Activated CD4-positive, alpha-beta T cell treated with anti-CD3 and anti-CD28 coated beads for 36 hours (primary cell): ENCODE measurements around the gene ZNF367. TPM values are rescaled to one million over a fixed set of nuclear protein-coding genes. Genes with fewer than 3 reads are reported as not detected.
A peak's percentile ranks its signal among the peaks of the same experiment; 100 is the strongest.

Experiments used
- ATAC-seq: fragments of 200-7000 bp; cut with Tn5 transposase; one replicate; pipeline ENCODE4 v1.10.0; 2021; ENCODE audit warnings: mild to moderate bottlenecking, moderate library complexity
- CTCF ChIA-PET: fragments of 350-600 bp; sonication (Branson Sonifier 250); formaldehyde crosslinking; loops from one replicate; lab custom pipeline; 2021; ENCODE audit warnings: antibody characterized with exemption; lab: Charles Lee
- POLR2A ChIA-PET: fragments of 350-600 bp; sonication (Branson Sonifier 250); formaldehyde crosslinking; loops from one replicate; lab custom pipeline; 2021; ENCODE audit warnings: antibody characterized with exemption, inconsistent platforms; lab: Charles Lee
- DNase-seq: peaks from one replicate; pipeline ENCODE4 v3.0.0-alpha.2; 2020
- H3K27ac Mint-ChIP-seq: one replicate; pipeline ENCODE4 v1.8.0; 2021; ENCODE audit warnings: mixed read lengths
- H3K27me3 Mint-ChIP-seq: one replicate; pipeline ENCODE4 v1.8.0; 2021; ENCODE audit warnings: mixed read lengths
- H3K36me3 Mint-ChIP-seq: one replicate; pipeline ENCODE4 v1.8.0; 2021; ENCODE audit warnings: low read depth, mixed read lengths
- H3K4me1 Mint-ChIP-seq: one replicate; pipeline ENCODE4 v1.8.0; 2021; ENCODE audit warnings: mixed read lengths
- H3K4me3 Mint-ChIP-seq: one replicate; pipeline ENCODE4 v1.8.0; 2021; ENCODE audit warnings: mild to moderate bottlenecking, moderate library complexity, mixed read lengths
- H3K9me3 Mint-ChIP-seq: one replicate; pipeline ENCODE4 v1.8.0; 2021; ENCODE audit warnings: low read depth, mixed read lengths
- intact Hi-C, 2 experiments: fragments of 100-400 bp; cut with DNase I in 1 of 2; cut with micrococcal nuclease in 1 of 2; formaldehyde crosslinking; loops; one replicate each; pipeline versions ENCODE4 v1.14.2 to v1.15.1; 2022 to 2024; cut with DNase I, micrococcal nuclease
- total RNA-seq, 2 experiments: library from RNA; stranded (reverse); gene quantifications; one replicate each; pipeline ENCODE4 v1.2.3, GENCODE V29; 2021

ZNF367 gene
- total RNA-seq, 2 experiments from 2014 or later: 22.0 to 24.2 TPM

GRCh38 chr9:96418920-96419690 lies 935 bp upstream of the ZNF367 start:
- H3K4me3 Mint-ChIP-seq: peak overlapping the region; percentile 93
- POLR2A ChIA-PET: interaction anchor here (0.6 to 0.8 kb wide), 3 partner anchors 11 to 200 kb away, joined by 3 to 5 read pairs (median 3); partner anchors contain the start of gene HABP4
- intact Hi-C loops: loop anchor here (1.0 to 10.0 kb wide), 15 partner anchors 31 to 1566 kb away; partner anchors contain the start of genes HABP4 (in 2 of the 2), PRXL2C (in 2 of the 2), ERCC6L2 (in 1 of the 2) and NCBP1 (in 1 of the 2)

GRCh38 chr9:96417661-96418082 lies 498 bp downstream of the ZNF367 start:
- no peaks in the 10 kb centered on the region for H3K27me3 Mint-ChIP-seq
- no peaks in the 10 kb centered on the region for H3K9me3 Mint-ChIP-seq
- H3K4me3 Mint-ChIP-seq: peak overlapping the region; percentile 93
- peaks cover 44% of the 10 kb centered on the region for H3K4me1 Mint-ChIP-seq
- ATAC-seq: no peak
- DNase-seq: no peak
- peaks cover 10% of the 10 kb centered on the region for H3K36me3 Mint-ChIP-seq
- intact Hi-C loops: loop anchor here (1.0 to 10.0 kb wide), 17 partner anchors 33 to 1691 kb away; partner anchors contain the start of genes PRXL2C (in 2 of the 2), AOPEP (in 1 of the 2), ERCC6L2 (in 1 of the 2) and FANCC (in 1 of the 2)
- CTCF ChIA-PET: no interaction called here
- H3K27ac Mint-ChIP-seq: peak overlapping the region; percentile 90
- POLR2A ChIA-PET: no interaction called here

More at GRCh38 chr9:96418920-96419690, 935 bp upstream of the ZNF367 start:
- H3K27me3 Mint-ChIP-seq: no peaks in the 10 kb centered on the region
- H3K4me1 Mint-ChIP-seq: peaks cover 30% of the 10 kb centered on the region
- peaks cover 10% of the 10 kb centered on the region for H3K36me3 Mint-ChIP-seq
- CTCF ChIA-PET: interaction anchor here (0.7 kb wide), 1 partner anchor 247 kb away, joined by 4 read pairs; no protein-coding TSS in a partner anchor
- DNase-seq: peak; percentile 77
- peak; percentile 19 for ATAC-seq
- H3K27ac Mint-ChIP-seq: peak overlapping the region; percentile 89
- H3K9me3 Mint-ChIP-seq: no peaks in the 10 kb centered on the region

- peak; percentile 4 for ATAC-seq
- Mint-ChIP-seq H3K27ac (peak overlapping the region; percentile 69), H3K4me1 (peaks cover 48% of the 10 kb centered on the region), H3K27me3 (no peaks in the 10 kb centered on the region), H3K9me3 (no peaks in the 10 kb centered on the region), H3K4me3 (peak overlapping the region; percentile 93), H3K36me3 (peaks cover 11% of the 10 kb centered on the region)
- intact Hi-C loops: loop anchor here (1.0 to 10.0 kb wide), 6 partner anchors 238 to 1691 kb away; partner anchors contain the start of genes AOPEP (in 1 of the 2), ERCC6L2 (in 1 of the 2), FANCC (in 1 of the 2) and PRXL2C (in 1 of the 2)
- POLR2A ChIA-PET: interaction anchor here (0.6 kb wide), 2 partner anchors 39 to 1214 kb away, joined by 3 read pairs; no protein-coding TSS in a partner anchor
- CTCF ChIA-PET: interaction anchor here (0.6 to 1.5 kb wide), 2 partner anchors 25 to 905 kb away, joined by 3 to 5 read pairs; no protein-coding TSS in a partner anchor
- DNase-seq: peak; percentile 94
Observed at GRCh38 chr9:96417051-96417586, 1.1 kb downstream of the ZNF367 start.

GRCh38 chr9:96413302-96414221 lies 4.6 kb downstream of the ZNF367 start:
- H3K27ac Mint-ChIP-seq: peak overlapping the region; percentile 66
- POLR2A ChIA-PET: no interaction called here
- ATAC-seq (no peak), DNase-seq (peak; percentile 19)
- no peaks in the 10 kb centered on the region for H3K9me3 Mint-ChIP-seq
- CTCF ChIA-PET: interaction anchor here (0.9 to 1.2 kb wide), 2 partner anchors 15 to 29 kb away, joined by 3 to 4 read pairs; no protein-coding TSS in a partner anchor
- no peak overlapping the region for H3K4me3 Mint-ChIP-seq
- H3K27me3 Mint-ChIP-seq: no peaks in the 10 kb centered on the region
- peaks cover 26% of the 10 kb centered on the region for H3K36me3 Mint-ChIP-seq
- peaks cover 36% of the 10 kb centered on the region for H3K4me1 Mint-ChIP-seq
- intact Hi-C loops: loop anchor here in 1 of 2 experiments (10.0 kb wide), 1 partner anchor 241 kb away; the partner anchor contains the start of gene PRXL2C

GRCh38 chr9:96412174-96412913 lies 5.8 kb downstream of the ZNF367 start:
- Mint-ChIP-seq H3K36me3 (peaks cover 31% of the 10 kb centered on the region), H3K27me3 (no peaks in the 10 kb centered on the region), H3K9me3 (no peaks in the 10 kb centered on the region), H3K4me1 (peaks cover 38% of the 10 kb centered on the region), H3K4me3 (no peak overlapping the region), H3K27ac (no peak overlapping the region)
- ChIA-PET POLR2A (no interaction called here), CTCF (interaction anchor here (1.2 kb wide), 1 partner anchor 13 kb away, joined by 4 read pairs; no protein-coding TSS in a partner anchor)
- no peak for ATAC-seq
- DNase-seq: no peak
- intact Hi-C loops: loop anchor here in 1 of 2 experiments (10.0 kb wide), 1 partner anchor 242 kb away; the partner anchor contains the start of gene PRXL2C

GRCh38 chr9:96411129-96411838 lies 6.9 kb downstream of the ZNF367 start:
- H3K36me3 Mint-ChIP-seq: peaks cover 27% of the 10 kb centered on the region

GRCh38 chr9:96408409-96409280 lies 9.5 kb downstream of the ZNF367 start:
- peak; percentile 23 for DNase-seq
- ChIA-PET CTCF (no interaction called here), POLR2A (no interaction called here)
- no peaks in the 10 kb centered on the region for H3K27me3 Mint-ChIP-seq
- H3K9me3 Mint-ChIP-seq: no peaks in the 10 kb centered on the region
- peak; percentile 74 for ATAC-seq
- H3K4me1 Mint-ChIP-seq: peaks cover 30% of the 10 kb centered on the region
- H3K4me3 Mint-ChIP-seq: no peak overlapping the region
- intact Hi-C loops: no loop called here
- peaks cover 28% of the 10 kb centered on the region for H3K36me3 Mint-ChIP-seq
- no peak overlapping the region for H3K27ac Mint-ChIP-seq

More at GRCh38 chr9:96411129-96411838, 6.9 kb downstream of the ZNF367 start:
- no peak for DNase-seq
- Mint-ChIP-seq H3K27ac (no peak overlapping the region), H3K27me3 (no peaks in the 10 kb centered on the region), H3K9me3 (no peaks in the 10 kb centered on the region), H3K4me3 (no peak overlapping the region), H3K4me1 (peaks cover 39% of the 10 kb centered on the region)
- intact Hi-C loops: loop anchor here in 1 of 2 experiments (10.0 kb wide), 1 partner anchor 244 kb away; the partner anchor contains the start of gene PRXL2C
- ATAC-seq: no peak
- CTCF ChIA-PET: no interaction called here
- POLR2A ChIA-PET: interaction anchor here (0.6 kb wide), 1 partner anchor 18 kb away, joined by 5 read pairs; no protein-coding TSS in a partner anchor

GRCh38 chr9:96400132-96400910 lies 17.8 kb downstream of the ZNF367 start:
- Mint-ChIP-seq H3K27ac (peak overlapping the region; percentile 60), H3K4me3 (no peak overlapping the region), H3K36me3 (peaks cover 33% of the 10 kb centered on the region)

More at GRCh38 chr9:96400132-96400910, 17.8 kb downstream of the ZNF367 start:
- ChIA-PET POLR2A (no interaction called here), CTCF (no interaction called here)
- Mint-ChIP-seq H3K4me1 (peaks cover 28% of the 10 kb centered on the region), H3K27me3 (no peaks in the 10 kb centered on the region), H3K9me3 (peaks cover 4% of the 10 kb centered on the region)
- DNase-seq: no peak
- intact Hi-C loops: no loop called here
- no peak for ATAC-seq
